Fibroblast of lung (primary cell): ENCODE results near the gene KIAA1586.

ENCODE experiments used
- EZH2 ChIP-seq: IDR thresholded peaks from 2 replicates; pipeline ENCODE4 v1.5.1; 2012; ENCODE audit warnings: low read length, control low read depth, mild to moderate bottlenecking; ENCODE audit errors: missing control alignments
- TF ChIP-seq, protein P1 (sequence below), 2 donors: IDR thresholded peaks in 1 of 2; conservative IDR thresholded peaks in 1 of 2; 1 replicate in 1 of 2; 2 replicates in 1 of 2; pipeline ENCODE4 v1.5.1; 2011 to 2012; ENCODE audit warnings: low read length in 2 of 2, control low read depth in 1 of 2, inconsistent platforms in 1 of 2, low read depth in 1 of 2, mild to moderate bottlenecking in 1 of 2

DNA sequence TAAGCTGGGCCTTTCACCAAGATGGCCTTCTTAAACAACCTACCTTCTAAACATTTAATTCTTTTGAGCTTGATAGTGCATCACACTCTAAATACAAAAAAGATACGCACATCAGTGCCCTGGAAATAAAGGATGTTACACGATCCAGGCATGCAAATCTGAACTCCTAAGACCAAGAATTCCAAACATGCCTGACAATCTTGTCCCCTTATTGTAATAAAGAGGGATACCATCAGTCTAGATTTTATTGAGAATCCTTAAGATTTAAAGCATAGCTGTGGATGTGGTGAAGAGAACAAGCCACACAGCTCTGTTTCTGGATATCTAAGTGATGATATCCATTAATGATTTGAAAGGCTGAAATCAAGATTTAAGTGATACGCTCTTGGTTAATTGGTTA is 56.5 kb downstream of the KIAA1586 start:
- TF ChIP-seq, protein P1, sequence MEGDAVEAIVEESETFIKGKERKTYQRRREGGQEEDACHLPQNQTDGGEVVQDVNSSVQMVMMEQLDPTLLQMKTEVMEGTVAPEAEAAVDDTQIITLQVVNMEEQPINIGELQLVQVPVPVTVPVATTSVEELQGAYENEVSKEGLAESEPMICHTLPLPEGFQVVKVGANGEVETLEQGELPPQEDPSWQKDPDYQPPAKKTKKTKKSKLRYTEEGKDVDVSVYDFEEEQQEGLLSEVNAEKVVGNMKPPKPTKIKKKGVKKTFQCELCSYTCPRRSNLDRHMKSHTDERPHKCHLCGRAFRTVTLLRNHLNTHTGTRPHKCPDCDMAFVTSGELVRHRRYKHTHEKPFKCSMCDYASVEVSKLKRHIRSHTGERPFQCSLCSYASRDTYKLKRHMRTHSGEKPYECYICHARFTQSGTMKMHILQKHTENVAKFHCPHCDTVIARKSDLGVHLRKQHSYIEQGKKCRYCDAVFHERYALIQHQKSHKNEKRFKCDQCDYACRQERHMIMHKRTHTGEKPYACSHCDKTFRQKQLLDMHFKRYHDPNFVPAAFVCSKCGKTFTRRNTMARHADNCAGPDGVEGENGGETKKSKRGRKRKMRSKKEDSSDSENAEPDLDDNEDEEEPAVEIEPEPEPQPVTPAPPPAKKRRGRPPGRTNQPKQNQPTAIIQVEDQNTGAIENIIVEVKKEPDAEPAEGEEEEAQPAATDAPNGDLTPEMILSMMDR (conservative IDR thresholded peaks at IDR 0.05 in 1 of 2, IDR thresholded peaks at IDR 0.05 in 1 of 2; ENCODE audit: low read depth in 1 of 2, low read length in 2 of 2) = no peak
- no peak for TF ChIP-seq EZH2
